ENCODE data around the gene GRP. TPM values are rescaled to one million over a fixed set of nuclear protein-coding genes. Genes with fewer than 3 reads are reported as not detected.
"Not testable (repeated sequence)": the region's sequence is repeated elsewhere in the genome, so short reads cannot be mapped to it uniquely, and the experiment has no call there.

GRP gene
- total and polyA plus RNA-seq, 9 donors, result 1.1 TPM; not detected in 8

DNA sequence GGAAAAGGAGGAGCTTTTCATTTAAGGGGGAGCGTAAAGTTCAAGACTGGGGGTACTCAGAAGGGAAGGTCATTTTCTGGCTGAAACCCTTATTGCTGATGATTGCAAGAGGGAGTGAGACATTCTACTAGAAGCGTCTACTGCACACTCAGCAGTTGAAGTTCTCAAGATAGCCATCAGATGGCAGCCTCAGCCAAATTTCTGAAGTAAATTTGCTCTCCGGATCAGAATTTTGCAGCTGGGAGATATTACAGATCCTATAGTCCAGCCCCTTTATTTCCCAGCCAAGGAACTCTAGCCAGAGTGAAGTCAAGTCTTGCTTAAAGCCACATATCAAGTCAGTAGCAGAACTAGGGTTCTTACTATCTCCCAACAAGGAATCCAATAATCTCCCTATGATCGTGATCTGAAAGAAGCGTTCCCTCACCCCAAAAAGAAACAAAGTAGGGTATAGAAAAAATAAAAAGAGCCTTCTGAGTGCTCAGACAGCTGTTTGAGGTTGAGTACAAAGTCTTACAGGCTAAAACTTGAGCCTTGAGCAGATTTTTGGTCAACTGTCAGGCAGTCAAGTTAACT, 29.3 kb downstream of the GRP start:
- no peaks in the 10 kb centered on the region for H3K27me3 ChIP-seq
- intact Hi-C loops (cut with DNase I), result no loop called here
- DNase-seq, result no peak
- no peaks in the 10 kb centered on the region for H3K36me3 ChIP-seq
- H3K4me3 ChIP-seq, result no peak overlapping the region
- H3K9me3 ChIP-seq, result no peaks in the 10 kb centered on the region
- H3K27ac ChIP-seq, result no peak overlapping the region
- WGBS, 3 donors, result 6 to 10% (median 7%) methylated on average over 5 of the region's 5 CpGs
- H3K4me1 ChIP-seq (ENCODE audit: insufficient read depth), result no peaks in the 10 kb centered on the region
- TF ChIP-seq, protein P1, sequence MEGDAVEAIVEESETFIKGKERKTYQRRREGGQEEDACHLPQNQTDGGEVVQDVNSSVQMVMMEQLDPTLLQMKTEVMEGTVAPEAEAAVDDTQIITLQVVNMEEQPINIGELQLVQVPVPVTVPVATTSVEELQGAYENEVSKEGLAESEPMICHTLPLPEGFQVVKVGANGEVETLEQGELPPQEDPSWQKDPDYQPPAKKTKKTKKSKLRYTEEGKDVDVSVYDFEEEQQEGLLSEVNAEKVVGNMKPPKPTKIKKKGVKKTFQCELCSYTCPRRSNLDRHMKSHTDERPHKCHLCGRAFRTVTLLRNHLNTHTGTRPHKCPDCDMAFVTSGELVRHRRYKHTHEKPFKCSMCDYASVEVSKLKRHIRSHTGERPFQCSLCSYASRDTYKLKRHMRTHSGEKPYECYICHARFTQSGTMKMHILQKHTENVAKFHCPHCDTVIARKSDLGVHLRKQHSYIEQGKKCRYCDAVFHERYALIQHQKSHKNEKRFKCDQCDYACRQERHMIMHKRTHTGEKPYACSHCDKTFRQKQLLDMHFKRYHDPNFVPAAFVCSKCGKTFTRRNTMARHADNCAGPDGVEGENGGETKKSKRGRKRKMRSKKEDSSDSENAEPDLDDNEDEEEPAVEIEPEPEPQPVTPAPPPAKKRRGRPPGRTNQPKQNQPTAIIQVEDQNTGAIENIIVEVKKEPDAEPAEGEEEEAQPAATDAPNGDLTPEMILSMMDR (IDR thresholded peaks at IDR 0.05), result peak in 1 of 3 donors; percentile 27
- no peak for TF ChIP-seq POLR2A (IDR thresholded peaks at IDR 0.05)

DNA sequence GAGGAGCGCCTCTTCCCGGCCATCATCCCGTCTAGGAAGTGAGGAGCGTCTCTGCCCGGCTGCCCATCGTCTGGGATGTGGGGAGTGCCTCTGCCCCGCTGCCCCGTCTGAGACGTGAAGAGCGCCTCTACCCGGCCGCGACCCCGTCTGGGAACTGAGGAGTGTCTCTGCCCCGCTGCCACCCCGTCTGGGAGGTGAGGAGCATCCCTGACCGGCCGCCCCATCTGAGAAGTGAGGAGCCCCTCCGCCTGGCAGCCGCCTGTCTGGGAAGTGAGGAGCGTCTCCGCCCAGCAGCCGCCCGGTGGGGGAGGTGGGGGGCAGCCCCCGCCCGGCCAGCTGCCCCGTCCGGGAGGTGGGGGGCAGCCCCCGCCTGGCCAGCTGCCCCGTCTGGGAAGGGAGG, 35.5 kb downstream of the GRP start:
- H3K9me3 ChIP-seq; H3K36me3 ChIP-seq; DNase-seq; H3K27ac ChIP-seq; H3K27me3 ChIP-seq; H3K4me3 ChIP-seq; H3K4me1 ChIP-seq (ENCODE audit: insufficient read depth); intact Hi-C loops (cut with DNase I): not testable (repeated sequence)
- 94 to 97% (median 95%) methylated on average over 21 to 30 of the region's 30 CpGs for WGBS, 3 donors

DNA sequence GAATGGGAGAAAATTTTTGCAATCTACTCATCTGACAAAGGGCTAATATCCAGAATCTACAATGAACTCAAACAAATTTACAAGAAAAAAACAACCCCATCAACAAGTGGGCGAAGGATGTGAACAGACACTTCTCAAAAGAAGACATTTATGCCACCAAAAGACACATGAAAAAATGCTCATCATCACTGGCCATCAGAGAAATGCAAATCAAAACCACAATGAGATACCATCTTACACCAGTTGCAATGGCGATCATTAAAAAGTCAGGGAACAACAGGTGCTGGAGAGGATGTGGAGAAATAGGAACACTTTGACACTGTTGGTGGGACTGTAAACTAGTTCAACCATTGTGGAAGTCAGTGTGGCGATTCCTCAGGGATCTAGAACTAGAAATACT, 41.9 kb downstream of the GRP start:
- H3K4me3 ChIP-seq; H3K9me3 ChIP-seq; H3K4me1 ChIP-seq (ENCODE audit: insufficient read depth); H3K27me3 ChIP-seq; intact Hi-C loops (cut with DNase I); H3K36me3 ChIP-seq; DNase-seq; H3K27ac ChIP-seq: not testable (repeated sequence)
- WGBS, 3 donors, result 80 to 91% (median 90%) methylated on average over 3 of the region's 3 CpGs

DNA sequence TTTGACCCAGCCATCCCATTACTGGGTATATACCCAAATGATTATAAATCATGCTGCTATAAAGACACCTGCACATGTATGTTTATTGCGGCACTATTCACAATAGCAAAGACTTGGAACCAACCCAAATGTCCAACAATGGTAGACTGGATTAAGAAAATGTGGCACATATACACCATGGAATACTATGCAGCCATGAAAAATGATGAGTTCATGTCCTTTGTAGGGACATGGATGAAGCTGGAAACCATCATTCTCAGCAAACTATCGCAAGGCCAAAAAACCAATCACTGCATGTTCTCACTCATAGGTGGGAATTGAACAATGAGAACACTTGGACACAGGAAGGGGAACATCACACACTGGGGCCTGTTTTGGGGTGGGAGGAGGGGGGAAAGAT, 42.3 kb downstream of the GRP start:
- H3K27me3 ChIP-seq; intact Hi-C loops (cut with DNase I); H3K36me3 ChIP-seq; H3K9me3 ChIP-seq; H3K4me3 ChIP-seq; H3K27ac ChIP-seq; DNase-seq; H3K4me1 ChIP-seq (ENCODE audit: insufficient read depth): not testable (repeated sequence)
- 90 to 97% (median 95%) methylated on average over 2 of the region's 2 CpGs for WGBS, 3 donors

DNA sequence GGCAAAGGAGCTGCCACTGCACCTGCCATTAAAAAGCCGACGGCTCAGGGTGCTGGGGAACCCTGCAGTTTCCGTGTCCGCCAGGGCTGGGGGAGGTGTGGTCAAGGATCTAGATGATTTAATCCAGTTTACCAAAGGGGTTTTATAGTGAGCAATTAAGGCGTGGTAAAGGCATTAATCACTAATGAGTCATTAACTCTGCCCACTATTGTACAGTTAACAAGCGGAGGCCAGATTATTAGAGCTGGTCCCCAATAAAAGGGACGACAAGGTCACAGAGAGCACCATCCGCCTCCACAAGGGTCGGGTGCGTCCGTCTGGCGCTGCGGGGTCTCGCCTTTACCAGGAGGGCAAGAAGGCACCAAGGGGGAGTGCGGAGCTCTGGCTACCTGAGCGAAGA, 43.7 kb downstream of the GRP start:
- WGBS, 3 donors, result 3 to 5% (median 4%) methylated on average over 16 of the region's 16 CpGs
- no peaks in the 10 kb centered on the region for H3K36me3 ChIP-seq
- H3K27ac ChIP-seq, result no peak overlapping the region
- TF ChIP-seq EP300 (IDR thresholded peaks at IDR 0.05), result no peak
- TF ChIP-seq POLR2A (IDR thresholded peaks at IDR 0.05), result no peak
- TF ChIP-seq, protein P1 (IDR thresholded peaks at IDR 0.05), result no peak
- intact Hi-C loops (cut with DNase I), result no loop called here
- H3K4me3 ChIP-seq, result no peak overlapping the region
- H3K9me3 ChIP-seq, result no peaks in the 10 kb centered on the region
- DNase-seq, result no peak
- H3K4me1 ChIP-seq (ENCODE audit: insufficient read depth), result no peaks in the 10 kb centered on the region
- H3K27me3 ChIP-seq, result no peaks in the 10 kb centered on the region

DNA sequence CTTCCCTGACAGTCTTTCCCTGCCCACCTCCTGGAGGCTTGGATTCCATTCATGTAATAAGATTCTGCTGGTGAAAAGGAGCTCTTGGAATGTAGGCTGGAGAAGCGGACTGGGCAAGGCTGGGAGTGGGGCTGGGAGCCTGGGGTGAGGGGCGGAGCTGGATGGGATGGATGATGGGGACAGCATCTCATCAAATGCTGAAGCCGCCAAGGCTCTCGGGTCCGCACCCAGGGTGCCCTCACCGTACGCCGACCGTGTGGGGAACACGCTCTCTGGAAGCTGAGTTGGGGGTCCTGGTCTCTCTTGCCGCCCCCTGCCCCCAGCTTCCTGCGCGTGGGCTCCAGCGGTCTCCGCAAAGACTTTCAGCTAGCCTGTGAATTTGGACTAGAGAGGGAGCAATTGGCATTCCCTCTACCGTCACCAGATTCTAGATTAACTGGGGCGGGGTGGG, 44.2 kb downstream of the GRP start:
- Histone ChIP-seq H3K27ac (no peak overlapping the region), H3K27me3 (no peaks in the 10 kb centered on the region), H3K4me3 (no peak overlapping the region), H3K36me3 (no peaks in the 10 kb centered on the region), H3K9me3 (no peaks in the 10 kb centered on the region), H3K4me1 (ENCODE audit: insufficient read depth) (no peaks in the 10 kb centered on the region)
- TF ChIP-seq, protein P1 (IDR thresholded peaks at IDR 0.05), result no peak
- TF ChIP-seq EP300 (IDR thresholded peaks at IDR 0.05) (no peak), POLR2A (IDR thresholded peaks at IDR 0.05) (no peak)
- 2 to 4% (median 3%) methylated on average over 17 of the region's 17 CpGs for WGBS, 3 donors
- DNase-seq, result no peak
- intact Hi-C loops (cut with DNase I), result no loop called here
